ENCODE results near the gene SCIMP.
"Not testable (repeated sequence)": the region's sequence is repeated elsewhere in the genome, so short reads cannot be mapped to it uniquely, and the experiment has no call there.

Gene SCIMP

DNA sequence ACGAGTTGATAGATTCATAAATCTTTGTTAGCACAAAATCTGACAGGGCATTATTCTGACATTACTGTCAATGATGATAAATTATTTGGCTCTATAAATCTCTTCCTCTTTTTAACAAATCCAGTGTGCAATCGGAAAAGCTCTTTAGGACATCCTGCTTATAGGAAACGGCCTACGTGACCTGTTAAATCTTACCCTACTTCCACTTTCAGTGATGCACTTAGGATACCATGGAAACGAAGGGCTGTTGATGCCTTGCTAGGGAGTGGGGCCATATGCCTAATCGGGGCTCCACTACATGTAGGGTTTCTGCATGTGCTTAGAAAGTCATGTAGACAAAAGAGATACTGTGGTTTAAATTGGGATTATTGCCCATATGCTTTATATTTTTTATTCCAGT lies 70.2 kb downstream of the SCIMP start:
- TF ChIP-seq ELF4 (IDR thresholded peaks at IDR 0.05) (no peak), SP1 (IDR thresholded peaks at IDR 0.05) (no peak), NFRKB (IDR thresholded peaks at IDR 0.05) (no peak), ZNF384 (IDR thresholded peaks at IDR 0.05) (no peak), FOXA1 (IDR thresholded peaks at IDR 0.05) (no peak), HDGF (IDR thresholded peaks at IDR 0.05; ENCODE audit: borderline replicate concordance) (no peak), FOXK2 (IDR thresholded peaks at IDR 0.05) (no peak), FOXM1 (IDR thresholded peaks at IDR 0.05; ENCODE audit: borderline replicate concordance) (no peak), ARNT (IDR thresholded peaks at IDR 0.05) (no peak), SUZ12 (IDR thresholded peaks at IDR 0.05) (no peak), CTBP1 (IDR thresholded peaks at IDR 0.05; ENCODE audit: borderline replicate concordance) (no peak), LEF1 (IDR thresholded peaks at IDR 0.05; ENCODE audit: borderline replicate concordance) (no peak), TARDBP (IDR thresholded peaks at IDR 0.05) (no peak), BHLHE40 (IDR thresholded peaks at IDR 0.05; ENCODE audit: borderline replicate concordance) (no peak), L3MBTL2 (conservative IDR thresholded peaks at IDR 0.05) (no peak)
- TF ChIP-seq, protein P1, sequence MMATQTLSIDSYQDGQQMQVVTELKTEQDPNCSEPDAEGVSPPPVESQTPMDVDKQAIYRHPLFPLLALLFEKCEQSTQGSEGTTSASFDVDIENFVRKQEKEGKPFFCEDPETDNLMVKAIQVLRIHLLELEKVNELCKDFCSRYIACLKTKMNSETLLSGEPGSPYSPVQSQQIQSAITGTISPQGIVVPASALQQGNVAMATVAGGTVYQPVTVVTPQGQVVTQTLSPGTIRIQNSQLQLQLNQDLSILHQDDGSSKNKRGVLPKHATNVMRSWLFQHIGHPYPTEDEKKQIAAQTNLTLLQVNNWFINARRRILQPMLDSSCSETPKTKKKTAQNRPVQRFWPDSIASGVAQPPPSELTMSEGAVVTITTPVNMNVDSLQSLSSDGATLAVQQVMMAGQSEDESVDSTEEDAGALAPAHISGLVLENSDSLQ (IDR thresholded peaks at IDR 0.05) = no peak
- ChIA-PET CTCF (no interaction called here), POLR2A (no interaction called here)
- DNase-seq (ENCODE audit: extremely low spot score) = no peak

DNA sequence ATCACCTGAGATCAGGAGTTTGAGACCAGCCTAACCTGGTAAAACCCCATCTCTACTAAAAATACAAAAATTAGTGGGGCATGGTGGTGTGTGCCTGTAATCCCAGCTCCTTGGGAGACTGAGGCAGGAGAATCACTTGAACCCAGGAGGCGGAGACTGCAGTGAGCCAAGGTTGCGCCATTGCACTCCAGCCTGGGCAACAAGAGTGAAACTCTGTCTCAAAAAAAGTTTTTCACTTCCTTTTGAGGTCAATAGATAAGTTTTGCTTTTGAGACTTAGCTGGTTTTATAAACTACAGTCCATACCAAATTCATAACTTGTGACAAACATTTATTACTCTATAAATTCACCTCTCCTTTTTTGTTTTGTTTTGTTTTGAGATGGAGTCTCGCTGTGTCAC lies 72.9 kb downstream of the SCIMP start:
- CTCF ChIA-PET; POLR2A ChIA-PET; DNase-seq (ENCODE audit: extremely low spot score): not testable (repeated sequence)

DNA sequence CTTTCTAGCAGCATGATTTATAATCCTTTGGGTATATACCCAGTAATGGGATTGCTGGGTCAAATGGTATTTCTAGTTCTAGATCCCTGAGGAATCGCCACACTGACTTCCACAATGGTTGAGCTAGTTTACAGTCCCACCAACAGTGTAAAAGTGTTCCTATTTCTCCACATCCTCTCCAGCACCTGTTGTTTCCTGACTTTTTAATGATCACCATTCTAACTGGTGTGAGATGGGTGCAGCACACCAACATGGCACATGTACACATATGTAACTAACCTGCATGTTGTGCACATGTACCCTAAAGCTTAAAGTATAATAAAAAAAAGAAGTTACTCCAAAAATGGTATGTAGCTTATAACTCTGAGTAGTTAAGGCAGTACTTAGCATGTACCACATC lies 74.0 kb downstream of the SCIMP start:
- CTCF ChIA-PET, POLR2A ChIA-PET: not testable (repeated sequence)

More for the DNA sequence above, 74.0 kb downstream of the SCIMP start:
- not testable (repeated sequence) for DNase-seq (ENCODE audit: extremely low spot score)

Data from HEK293T (cell line).